B cell (primary cell): ENCODE results near the gene EEF1A2. TPM values are rescaled to one million over a fixed set of nuclear protein-coding genes. Genes with fewer than 3 reads are reported as not detected.
A peak's percentile ranks its signal among the peaks of the same experiment; 100 is the strongest.

Experiments
- ATAC-seq: fragments of 200-7000 bp; cut with Tn5 transposase; one replicate; pipeline ENCODE4 v1.10.0; 2021; ENCODE audit warnings: low read depth, mild to moderate bottlenecking, moderate number of reproducible peaks, moderate library complexity
- CTCF ChIA-PET: fragments of 350-600 bp; sonication (Branson Sonifier 250); formaldehyde crosslinking; loops from one replicate; lab custom pipeline; 2021; ENCODE audit warnings: antibody characterized with exemption, inconsistent platforms; lab: Charles Lee
- POLR2A ChIA-PET: fragments of 350-600 bp; sonication (Branson Sonifier 250); formaldehyde crosslinking; loops from one replicate; lab custom pipeline; 2021; ENCODE audit warnings: antibody characterized with exemption; lab: Charles Lee
- DNase-seq: peaks from one replicate; pipeline ENCODE4 v3.0.0; 2013
- H2AFZ ChIP-seq: 2 replicates; pipeline ENCODE4 v1.6.1; 2012; ENCODE audit warnings: mild to moderate bottlenecking, low read depth, low read length; ENCODE audit not compliant: insufficient read depth, poor library complexity, severe bottlenecking
- H3K27ac ChIP-seq, 2 donors: 1 replicate in 1 of 2; 2 replicates in 1 of 2; pipeline ENCODE4 v1.5.1; 2012 to 2013; ENCODE audit warnings: low read length in 2 of 2, mild to moderate bottlenecking in 2 of 2, moderate library complexity in 1 of 2
- H3K27me3 ChIP-seq, 4 experiments: fragments of 200-600 bp in 1 of 4; sonication (generic) in 1 of 4; replicated peaks in 1 of 4; 1 replicate in 2 of 4; 2 replicates in 2 of 4; pipeline versions ENCODE4 v1.6.1 to v1.7.0; 2013 to 2016; ENCODE audit warnings: low read length in 3 of 4, mild to moderate bottlenecking in 2 of 4, mixed read lengths in 1 of 4, moderate library complexity in 1 of 4; ENCODE audit not compliant: insufficient read depth in 4 of 4, control insufficient read depth in 3 of 4; ENCODE audit errors: control extremely low read depth in 1 of 4
- H3K36me3 ChIP-seq, 2 experiments: replicated peaks in 1 of 2; 1 replicate in 1 of 2; 2 replicates in 1 of 2; pipeline versions ENCODE4 v1.6.1 to v1.7.1; 2013; ENCODE audit warnings: low read length in 1 of 2; ENCODE audit not compliant: insufficient read depth in 2 of 2, control insufficient read depth in 1 of 2; ENCODE audit errors: control extremely low read depth in 1 of 2, extremely low read depth in 1 of 2
- H3K4me1 ChIP-seq, 2 donors: fragments of 200-600 bp in 1 of 2; sonication (generic) in 1 of 2; 1 replicate in 1 of 2; 2 replicates in 1 of 2; pipeline versions ENCODE4 v1.5.1 to v1.6.1; 2013 to 2017; ENCODE audit warnings: low read length in 2 of 2; ENCODE audit not compliant: control insufficient read depth in 2 of 2, insufficient read depth in 2 of 2
- H3K4me2 ChIP-seq: replicated peaks from 2 replicates; pipeline ENCODE3; 2012; ENCODE audit warnings: mild to moderate bottlenecking, low read depth, low read length; ENCODE audit not compliant: poor library complexity, severe bottlenecking
- H3K4me3 ChIP-seq, 5 experiments: fragments of 200-600 bp in 1 of 5; sonication (generic) in 1 of 5; 1 replicate in 3 of 5; 2 replicates in 2 of 5; pipeline versions ENCODE4 v1.5.1 to v1.7.0; 2011 to 2016; ENCODE audit warnings: low read length in 4 of 5, mild to moderate bottlenecking in 4 of 5, low read depth in 2 of 5, control low read depth in 1 of 5, moderate library complexity in 1 of 5; ENCODE audit not compliant: insufficient read depth in 1 of 5; ENCODE audit errors: control extremely low read depth in 1 of 5, extremely low read depth in 1 of 5
- H3K79me2 ChIP-seq: fragments of 200-600 bp; sonication (generic); one replicate; pipeline ENCODE4 v1.6.0; 2016; ENCODE audit warnings: low read length; ENCODE audit not compliant: control insufficient read depth, insufficient read depth
- H3K9ac ChIP-seq: fragments of 200-600 bp; sonication (generic); 2 replicates; pipeline ENCODE4 v1.6.1; 2017; ENCODE audit warnings: mild to moderate bottlenecking, low read length, moderate library complexity
- H3K9me3 ChIP-seq, 3 donors: one replicate each; pipeline versions ENCODE4 v1.6.1 to v1.7.1; 2013; ENCODE audit warnings: low read length in 2 of 3; ENCODE audit not compliant: control insufficient read depth in 2 of 3, insufficient read depth in 1 of 3; ENCODE audit errors: control extremely low read depth in 1 of 3
- H4K20me1 ChIP-seq: 2 replicates; pipeline ENCODE4 v1.6.0; 2012; ENCODE audit warnings: mild to moderate bottlenecking, low read length; ENCODE audit not compliant: insufficient read depth, control insufficient read depth, poor library complexity, severe bottlenecking
- H3K27ac Mint-ChIP-seq: one replicate; pipeline ENCODE4 v1.8.0; 2021; ENCODE audit warnings: mixed read lengths
- H3K27me3 Mint-ChIP-seq: one replicate; pipeline ENCODE4 v1.8.0; 2021; ENCODE audit warnings: mixed read lengths
- H3K4me1 Mint-ChIP-seq: one replicate; pipeline ENCODE4 v1.8.0; 2021; ENCODE audit warnings: mixed read lengths
- H3K4me3 Mint-ChIP-seq: one replicate; pipeline ENCODE4 v1.8.0; 2021; ENCODE audit warnings: mixed read lengths
- H3K9me3 Mint-ChIP-seq: one replicate; pipeline ENCODE4 v1.8.0; 2022; ENCODE audit warnings: mixed read lengths; ENCODE audit not compliant: insufficient read depth
- CTCF ChIP-seq: fragments of 200-600 bp; IDR thresholded peaks from one replicate; pipeline ENCODE4 v1.8.0; 2022; ENCODE audit warnings: antibody characterized with exemption, mild to moderate bottlenecking
- EZH2 ChIP-seq: IDR thresholded peaks from 2 replicates; pipeline ENCODE4 v1.6.1; 2012; ENCODE audit warnings: borderline replicate concordance, low read depth, mild to moderate bottlenecking, moderate library complexity, low read length; ENCODE audit not compliant: insufficient read depth, poor library complexity, severe bottlenecking
- WGBS: methylation state at CpG from one replicate; pipeline ENCODE4 v1.1.5; 2013; ENCODE audit warnings: missing lambda C conversion rate; ENCODE audit not compliant: insufficient coverage; 5-methylcytosine and 5-hydroxymethylcytosine counted together
- intact Hi-C: fragments of 100-400 bp; cut with micrococcal nuclease; formaldehyde crosslinking; loops from one replicate; pipeline ENCODE4 v1.10.0; 2022
- polyA plus RNA-seq: library from polyadenylated mRNA; depleted of rRNA; stranded (reverse); fragments of >200 nt; gene quantifications from 2 replicates; pipeline ENCODE4 v1.2.3, GENCODE V29; 2012
- total RNA-seq, 2 donors: library from RNA; stranded (reverse); fragments of 120-200 nt in 1 of 2; gene quantifications; 1 replicate in 1 of 2; 2 replicates in 1 of 2; pipeline versions ENCODE4 v1.2.3 to v1.2.4, GENCODE V29; 2013 to 2022

Gene EEF1A2
- total and polyA plus RNA-seq, 2 donors (not counting 1 experiment from before 2014, with no cell fraction given): 2.2 to 2.9 TPM

GRCh38 chr20:63496596-63497120 lies 2.2 kb downstream of the EEF1A2 start:
- Histone ChIP-seq H3K4me2 (peak overlapping the region; percentile 74), H3K9me3 (peaks cover 0 to 13% (median 0%) of the 10 kb centered on the region in 3 donors), H4K20me1 (no peaks in the 10 kb centered on the region), H2AFZ (peak overlapping the region; percentile 14), H3K4me1 (peaks cover 19 to 26% of the 10 kb centered on the region in 2 donors), H3K4me3 (peak overlapping the region in 3 of 5 experiments; percentile 34 to 40 (median 35)), H3K79me2 (no peaks in the 10 kb centered on the region), H3K36me3 (no peaks in the 10 kb centered on the region), H3K27ac (no peak overlapping the region), H3K27me3 (peaks cover 0 to 40% (median 16%) of the 10 kb centered on the region in 4 experiments), H3K9ac (no peak overlapping the region)
- ATAC-seq (no peak), DNase-seq (no peak)
- H3K27ac Mint-ChIP-seq: peak overlapping the region; percentile 53
- peak overlapping the region; percentile 79 for H3K4me3 Mint-ChIP-seq
- intact Hi-C loops: loop anchor here (1.0 kb wide), 2 partner anchors 368 to 478 kb away; no protein-coding TSS in a partner anchor
- CTCF ChIA-PET: interaction anchor here (0.6 to 3.3 kb wide), 25 partner anchors 8 to 624 kb away, joined by 3 to 26 read pairs (median 4); partner anchors contain the start of genes HELZ2, PPDPF, PRPF6 and PTK6
- TF ChIP-seq EZH2: no peak
- TF ChIP-seq CTCF: no peak
- H3K9me3 Mint-ChIP-seq: peaks cover 2% of the 10 kb centered on the region
- POLR2A ChIA-PET: interaction anchor here (0.6 to 1.2 kb wide), 7 partner anchors 25 to 540 kb away, joined by 3 to 7 read pairs (median 4); partner anchors contain the start of genes RTEL1 and SAMD10
- WGBS: 66% methylated on average over 15 of the region's 16 CpGs
- H3K27me3 Mint-ChIP-seq: peaks cover 10% of the 10 kb centered on the region
- peaks cover 7% of the 10 kb centered on the region for H3K4me1 Mint-ChIP-seq
